Islet of Langerhans (tissue), 1 donor: ENCODE measurements around the gene VTCN1.

Experiments used
- FAIRE-seq: peaks from one replicate; lab custom pipeline; 2011; peaks lifted over from hg19 to GRCh38; lab: Jason Lieb, UNC

VTCN1 gene

DNA sequence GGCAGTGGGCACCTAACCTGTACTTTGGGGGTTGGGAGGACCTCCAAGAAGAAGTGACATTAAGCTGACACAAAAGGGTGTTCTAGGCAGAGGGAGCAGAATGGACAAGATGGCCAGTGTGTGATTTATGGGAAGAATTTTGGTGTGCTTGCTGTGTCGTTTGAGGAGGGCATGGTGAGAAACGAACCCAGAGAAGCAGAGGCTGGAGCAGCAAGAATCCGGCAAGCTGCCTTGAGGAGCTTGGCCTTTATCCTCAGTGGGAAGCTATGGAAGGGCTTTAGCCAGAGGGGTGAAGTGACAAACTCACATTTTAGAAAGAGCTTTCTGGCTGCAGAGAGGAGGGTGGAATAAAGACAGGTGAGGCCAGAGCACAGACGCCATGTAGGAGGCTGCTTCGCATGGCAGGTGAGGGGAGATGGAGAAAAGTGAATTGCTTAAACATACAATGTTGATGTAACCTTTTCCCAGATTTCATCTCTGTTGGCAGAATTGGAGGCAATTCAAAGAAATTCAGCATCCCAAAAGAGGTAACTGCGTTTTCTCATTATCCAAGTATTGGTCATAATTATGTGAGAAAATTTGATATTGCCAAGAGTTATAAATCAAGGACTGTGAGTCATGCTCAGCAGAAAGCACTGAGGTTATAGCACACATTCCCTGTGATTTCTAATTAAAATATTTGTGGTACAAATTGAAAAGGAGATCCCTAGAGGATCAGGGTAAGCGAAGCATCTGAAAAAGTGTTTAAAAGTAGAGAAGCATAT lies 115.7 kb downstream of the VTCN1 start:
- FAIRE-seq: no peak

GRCh38 chr1:117093870-117094621 lies 116.7 kb downstream of the VTCN1 start:
- FAIRE-seq: no peak
